ENCODE data around the gene GPR149.
"Not testable (repeated sequence)": the region's sequence is repeated elsewhere in the genome, so short reads cannot be mapped to it uniquely, and the experiment has no call there.

GPR149 gene

DNA sequence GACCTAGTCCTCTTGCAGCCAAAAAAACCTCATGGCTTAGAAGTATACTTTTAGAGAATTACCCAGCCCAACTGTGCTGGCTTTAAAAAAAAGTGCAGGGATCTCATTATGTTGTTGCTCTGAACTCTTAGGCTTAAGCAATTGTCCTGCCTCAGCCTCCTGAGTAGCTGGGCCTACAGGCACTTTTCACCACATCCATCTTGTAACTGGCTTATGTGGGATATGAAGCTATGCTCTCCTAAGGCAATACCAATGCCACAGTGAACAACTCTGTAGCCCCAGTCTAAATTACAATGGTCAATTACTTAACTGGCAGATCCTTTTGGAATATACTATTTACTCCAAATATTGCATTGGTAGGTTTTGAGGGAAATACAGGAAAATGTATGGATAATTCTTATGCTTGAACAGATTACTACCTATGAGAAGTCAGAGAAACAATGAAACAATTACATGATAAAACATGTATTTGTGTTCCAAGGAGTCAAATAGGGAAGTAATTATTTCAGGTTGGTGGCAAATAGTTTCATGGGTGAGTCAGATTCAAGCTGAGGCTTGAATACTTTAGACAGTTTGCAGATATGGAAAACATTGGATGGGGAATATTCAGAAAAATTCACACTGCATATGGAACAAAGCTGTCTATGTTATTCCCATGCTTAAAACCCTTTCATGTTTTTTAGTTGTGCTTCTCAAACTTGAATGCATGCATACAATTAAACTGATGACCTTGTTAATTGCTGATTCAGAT, 34.6 kb upstream of the GPR149 start:
- ATAC-seq = no peak
- TF ChIP-seq TCF4 (CRISPR knock-in tag; IDR thresholded peaks at IDR 0.05; ENCODE audit: borderline replicate concordance) (no peak), OSR1 (CRISPR knock-in tag; IDR thresholded peaks at IDR 0.05) (no peak)

DNA sequence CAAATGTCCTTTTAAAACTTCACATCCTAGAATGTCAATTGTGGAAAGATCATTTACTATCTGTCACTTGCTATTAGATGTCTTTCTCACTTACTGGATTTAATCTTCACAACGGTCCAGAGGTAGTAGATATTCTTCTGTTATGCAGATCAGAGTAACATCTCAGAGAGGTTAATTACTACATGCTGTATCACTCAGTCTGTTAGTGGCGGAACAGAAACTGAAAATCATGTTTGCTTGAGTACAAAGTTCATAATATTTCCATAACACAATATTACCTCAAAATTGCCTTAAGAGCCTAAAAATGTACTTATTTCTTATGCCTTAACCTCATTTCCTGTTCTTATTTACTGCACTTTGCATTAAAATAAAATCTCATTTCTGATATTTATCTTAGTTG, 28.6 kb upstream of the GPR149 start:
- TF ChIP-seq, protein P1, sequence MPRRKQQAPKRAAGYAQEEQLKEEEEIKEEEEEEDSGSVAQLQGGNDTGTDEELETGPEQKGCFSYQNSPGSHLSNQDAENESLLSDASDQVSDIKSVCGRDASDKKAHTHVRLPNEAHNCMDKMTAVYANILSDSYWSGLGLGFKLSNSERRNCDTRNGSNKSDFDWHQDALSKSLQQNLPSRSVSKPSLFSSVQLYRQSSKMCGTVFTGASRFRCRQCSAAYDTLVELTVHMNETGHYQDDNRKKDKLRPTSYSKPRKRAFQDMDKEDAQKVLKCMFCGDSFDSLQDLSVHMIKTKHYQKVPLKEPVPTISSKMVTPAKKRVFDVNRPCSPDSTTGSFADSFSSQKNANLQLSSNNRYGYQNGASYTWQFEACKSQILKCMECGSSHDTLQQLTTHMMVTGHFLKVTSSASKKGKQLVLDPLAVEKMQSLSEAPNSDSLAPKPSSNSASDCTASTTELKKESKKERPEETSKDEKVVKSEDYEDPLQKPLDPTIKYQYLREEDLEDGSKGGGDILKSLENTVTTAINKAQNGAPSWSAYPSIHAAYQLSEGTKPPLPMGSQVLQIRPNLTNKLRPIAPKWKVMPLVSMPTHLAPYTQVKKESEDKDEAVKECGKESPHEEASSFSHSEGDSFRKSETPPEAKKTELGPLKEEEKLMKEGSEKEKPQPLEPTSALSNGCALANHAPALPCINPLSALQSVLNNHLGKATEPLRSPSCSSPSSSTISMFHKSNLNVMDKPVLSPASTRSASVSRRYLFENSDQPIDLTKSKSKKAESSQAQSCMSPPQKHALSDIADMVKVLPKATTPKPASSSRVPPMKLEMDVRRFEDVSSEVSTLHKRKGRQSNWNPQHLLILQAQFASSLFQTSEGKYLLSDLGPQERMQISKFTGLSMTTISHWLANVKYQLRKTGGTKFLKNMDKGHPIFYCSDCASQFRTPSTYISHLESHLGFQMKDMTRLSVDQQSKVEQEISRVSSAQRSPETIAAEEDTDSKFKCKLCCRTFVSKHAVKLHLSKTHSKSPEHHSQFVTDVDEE (CRISPR knock-in tag; IDR thresholded peaks at IDR 0.05) = no peak
- TF ChIP-seq TOX (CRISPR knock-in tag; IDR thresholded peaks at IDR 0.05; ENCODE audit: borderline replicate concordance) (no peak), ZNF8 (CRISPR knock-in tag; IDR thresholded peaks at IDR 0.05) (no peak), ZC3H10 (CRISPR knock-in tag; IDR thresholded peaks at IDR 0.05) (no peak), OSR1 (CRISPR knock-in tag; IDR thresholded peaks at IDR 0.05) (no peak), GLIS3 (CRISPR knock-in tag; IDR thresholded peaks at IDR 0.05) (no peak)
- no peak for ATAC-seq

DNA sequence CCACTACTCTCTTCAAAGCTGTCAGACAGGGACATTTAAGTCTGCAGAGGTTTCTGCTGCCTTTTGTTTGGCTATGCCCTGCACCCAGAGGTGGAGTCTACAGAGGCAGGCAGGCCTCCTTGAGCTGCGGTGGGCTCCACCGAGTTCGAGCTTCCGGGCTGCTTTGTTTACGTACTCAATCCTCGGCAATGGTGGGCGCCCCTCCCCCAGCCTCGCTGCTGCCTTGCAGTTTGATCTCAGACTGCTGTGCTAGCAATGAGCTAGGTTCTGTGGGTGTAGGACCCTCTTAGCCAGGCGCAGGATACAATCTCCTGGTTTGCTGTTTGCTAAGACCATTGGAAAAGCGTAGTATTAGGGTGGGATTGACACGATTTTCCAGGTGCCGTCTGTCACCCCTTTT, 9.1 kb upstream of the GPR149 start:
- ATAC-seq = not testable (repeated sequence)

DNA sequence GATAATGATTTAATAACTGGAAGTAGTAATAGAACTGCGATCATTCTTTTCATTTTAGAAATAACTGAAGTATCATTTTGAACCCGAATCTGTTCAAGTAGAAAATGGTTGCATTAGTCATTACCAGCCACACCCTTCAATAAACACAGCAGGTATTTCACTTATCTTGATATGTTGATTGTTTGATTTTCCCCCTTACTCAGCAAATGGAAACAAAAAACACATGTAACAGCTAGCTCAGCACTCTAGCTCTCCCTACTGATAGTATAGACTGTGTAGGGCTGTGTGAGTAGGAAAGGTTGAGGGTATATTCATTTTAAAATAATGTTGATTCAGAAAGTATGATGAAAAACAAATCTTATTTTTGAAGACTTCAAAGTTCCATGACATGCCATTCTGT, 1.1 kb upstream of the GPR149 start:
- TF ChIP-seq, protein P2, sequence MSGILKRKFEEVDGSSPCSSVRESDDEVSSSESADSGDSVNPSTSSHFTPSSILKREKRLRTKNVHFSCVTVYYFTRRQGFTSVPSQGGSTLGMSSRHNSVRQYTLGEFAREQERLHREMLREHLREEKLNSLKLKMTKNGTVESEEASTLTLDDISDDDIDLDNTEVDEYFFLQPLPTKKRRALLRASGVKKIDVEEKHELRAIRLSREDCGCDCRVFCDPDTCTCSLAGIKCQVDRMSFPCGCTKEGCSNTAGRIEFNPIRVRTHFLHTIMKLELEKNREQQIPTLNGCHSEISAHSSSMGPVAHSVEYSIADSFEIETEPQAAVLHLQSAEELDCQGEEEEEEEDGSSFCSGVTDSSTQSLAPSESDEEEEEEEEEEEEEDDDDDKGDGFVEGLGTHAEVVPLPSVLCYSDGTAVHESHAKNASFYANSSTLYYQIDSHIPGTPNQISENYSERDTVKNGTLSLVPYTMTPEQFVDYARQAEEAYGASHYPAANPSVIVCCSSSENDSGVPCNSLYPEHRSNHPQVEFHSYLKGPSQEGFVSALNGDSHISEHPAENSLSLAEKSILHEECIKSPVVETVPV (CRISPR knock-in tag; IDR thresholded peaks at IDR 0.05) = no peak
- TF ChIP-seq, protein P3, sequence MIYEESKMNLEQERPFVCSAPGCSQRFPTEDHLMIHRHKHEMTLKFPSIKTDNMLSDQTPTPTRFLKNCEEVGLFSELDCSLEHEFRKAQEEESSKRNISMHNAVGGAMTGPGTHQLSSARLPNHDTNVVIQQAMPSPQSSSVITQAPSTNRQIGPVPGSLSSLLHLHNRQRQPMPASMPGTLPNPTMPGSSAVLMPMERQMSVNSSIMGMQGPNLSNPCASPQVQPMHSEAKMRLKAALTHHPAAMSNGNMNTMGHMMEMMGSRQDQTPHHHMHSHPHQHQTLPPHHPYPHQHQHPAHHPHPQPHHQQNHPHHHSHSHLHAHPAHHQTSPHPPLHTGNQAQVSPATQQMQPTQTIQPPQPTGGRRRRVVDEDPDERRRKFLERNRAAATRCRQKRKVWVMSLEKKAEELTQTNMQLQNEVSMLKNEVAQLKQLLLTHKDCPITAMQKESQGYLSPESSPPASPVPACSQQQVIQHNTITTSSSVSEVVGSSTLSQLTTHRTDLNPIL (CRISPR knock-in tag; IDR thresholded peaks at IDR 0.05; ENCODE audit: low read depth) = no peak
- TF ChIP-seq, protein P4, sequence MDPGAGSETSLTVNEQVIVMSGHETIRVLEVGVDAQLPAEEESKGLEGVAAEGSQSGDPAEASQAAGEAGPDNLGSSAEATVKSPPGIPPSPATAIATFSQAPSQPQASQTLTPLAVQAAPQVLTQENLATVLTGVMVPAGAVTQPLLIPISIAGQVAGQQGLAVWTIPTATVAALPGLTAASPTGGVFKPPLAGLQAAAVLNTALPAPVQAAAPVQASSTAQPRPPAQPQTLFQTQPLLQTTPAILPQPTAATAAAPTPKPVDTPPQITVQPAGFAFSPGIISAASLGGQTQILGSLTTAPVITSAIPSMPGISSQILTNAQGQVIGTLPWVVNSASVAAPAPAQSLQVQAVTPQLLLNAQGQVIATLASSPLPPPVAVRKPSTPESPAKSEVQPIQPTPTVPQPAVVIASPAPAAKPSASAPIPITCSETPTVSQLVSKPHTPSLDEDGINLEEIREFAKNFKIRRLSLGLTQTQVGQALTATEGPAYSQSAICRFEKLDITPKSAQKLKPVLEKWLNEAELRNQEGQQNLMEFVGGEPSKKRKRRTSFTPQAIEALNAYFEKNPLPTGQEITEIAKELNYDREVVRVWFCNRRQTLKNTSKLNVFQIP (CRISPR knock-in tag; IDR thresholded peaks at IDR 0.05; ENCODE audit: borderline replicate concordance, low read depth) = no peak
- no peak for TF ChIP-seq ZNF565 (CRISPR knock-in tag; conservative IDR thresholded peaks at IDR 0.05; ENCODE audit: low read depth)
- no peak for TF ChIP-seq BACH2 (CRISPR knock-in tag; IDR thresholded peaks at IDR 0.05; ENCODE audit: borderline replicate concordance)
- TF ChIP-seq, protein P1 (CRISPR knock-in tag; IDR thresholded peaks at IDR 0.05) = no peak
- TF ChIP-seq TOX (CRISPR knock-in tag; IDR thresholded peaks at IDR 0.05; ENCODE audit: borderline replicate concordance) = no peak
- TF ChIP-seq RARB (CRISPR knock-in tag; IDR thresholded peaks at IDR 0.05) = no peak
- TF ChIP-seq CSDC2 (CRISPR knock-in tag; IDR thresholded peaks at IDR 0.05) = no peak
- TF ChIP-seq SNAI2 (CRISPR knock-in tag; IDR thresholded peaks at IDR 0.05) = no peak
- no peak for TF ChIP-seq ZFP3 (CRISPR knock-in tag; IDR thresholded peaks at IDR 0.05)
- no peak for TF ChIP-seq ARNTL (CRISPR knock-in tag; IDR thresholded peaks at IDR 0.05; ENCODE audit: borderline replicate concordance, low read depth)
- TF ChIP-seq PPARA (CRISPR knock-in tag; IDR thresholded peaks at IDR 0.05; ENCODE audit: borderline replicate concordance) = no peak
- TF ChIP-seq OSR1 (CRISPR knock-in tag; IDR thresholded peaks at IDR 0.05) = no peak
- TF ChIP-seq ZNF70 (CRISPR knock-in tag; IDR thresholded peaks at IDR 0.05) = no peak
- no peak for TF ChIP-seq ZNF8 (CRISPR knock-in tag; IDR thresholded peaks at IDR 0.05)
- ATAC-seq = no peak

Data from SK-N-SH treated with all-trans-retinoic acid at 6 μM for 48 hours (cell line).